NCI-H2029 treated with DMSO at 0.1 percent for 48 hours (cell line): ENCODE measurements around the gene YBEY.
"Not testable (repeated sequence)": the region's sequence is repeated elsewhere in the genome, so short reads cannot be mapped to it uniquely, and the experiment has no call there.

ENCODE experiments used
- DNase-seq: peaks from one replicate; lab custom pipeline; 2025; lab: John Stamatoyannopoulos, UW

Gene YBEY, protein sequence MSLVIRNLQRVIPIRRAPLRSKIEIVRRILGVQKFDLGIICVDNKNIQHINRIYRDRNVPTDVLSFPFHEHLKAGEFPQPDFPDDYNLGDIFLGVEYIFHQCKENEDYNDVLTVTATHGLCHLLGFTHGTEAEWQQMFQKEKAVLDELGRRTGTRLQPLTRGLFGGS

GRCh38 chr21:46285761-46286647 is at the start of gene YBEY:
TSS of gene YBEY (plus strand) at chr21:46286342. CDS start at chr21:46286914, 572 bp downstream.
- peak; percentile 59 for DNase-seq

- DNase-seq = no peak
These were observed 48.7 kb upstream of the YBEY start for GRCh38 chr21:46237474-46237873.

DNA sequence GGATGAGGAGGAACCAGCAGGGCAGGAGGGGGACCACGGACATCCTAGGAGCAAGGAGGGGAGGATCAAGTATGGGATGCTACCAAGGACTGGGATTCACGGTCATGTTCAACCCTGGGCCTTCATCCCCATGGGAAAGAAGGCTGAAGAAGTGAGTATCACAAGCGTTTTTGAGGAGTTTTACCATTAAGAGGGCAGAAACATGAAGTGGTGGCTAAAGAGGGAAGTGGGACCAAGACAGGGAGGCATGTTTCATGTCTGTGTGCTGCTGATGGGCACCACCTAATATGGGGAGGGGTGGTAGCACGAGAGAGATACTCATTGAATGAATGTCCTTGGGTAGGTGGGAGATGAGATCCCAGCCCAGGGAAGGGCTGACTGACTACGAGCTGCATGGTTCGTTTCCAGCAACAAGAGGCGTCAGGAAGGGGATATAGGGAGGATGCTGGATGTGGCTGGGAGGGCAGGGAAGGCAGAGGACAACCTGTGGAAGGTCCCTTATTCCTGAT is 46.3 kb upstream of the YBEY start:
- DNase-seq = no peak

DNA sequence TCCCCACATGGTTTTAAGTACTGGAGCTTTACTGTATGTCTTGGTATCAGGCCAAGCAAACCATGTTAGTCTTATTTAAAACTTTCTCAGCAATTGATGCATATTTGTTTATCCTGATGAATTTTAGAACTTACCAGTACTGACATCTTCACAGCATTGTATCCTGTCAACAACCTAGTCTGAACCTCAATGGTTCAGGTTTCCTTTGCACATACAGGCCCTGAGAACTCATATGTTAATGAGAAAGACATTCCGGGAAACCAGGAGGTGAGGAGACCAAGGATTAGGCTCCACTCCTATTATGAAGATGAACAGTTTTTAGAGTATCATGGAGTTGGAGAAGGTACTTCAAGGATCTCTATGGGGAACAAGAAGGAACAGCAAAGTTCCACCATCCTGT is 44.6 kb upstream of the YBEY start:
- not testable (repeated sequence) for DNase-seq

DNA sequence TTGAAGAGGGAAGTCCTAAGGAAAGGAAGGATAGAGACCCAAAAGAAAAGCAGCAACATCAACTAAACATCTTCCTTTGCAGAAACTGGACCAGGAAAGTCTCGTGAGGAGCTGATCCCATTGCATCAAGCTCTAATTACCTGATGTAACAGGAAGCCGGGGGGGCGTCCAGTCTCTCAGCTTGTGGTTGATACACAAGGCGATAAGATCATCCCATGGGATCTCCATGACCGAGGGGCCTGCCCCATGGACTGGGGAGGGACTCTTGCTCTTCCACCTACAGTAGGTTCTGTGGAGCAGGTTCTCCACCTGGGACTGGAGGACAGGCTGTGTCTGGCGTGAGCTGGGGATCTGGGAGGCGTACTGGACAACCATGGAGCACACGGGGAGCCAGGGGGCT is 42.8 kb upstream of the YBEY start:
- DNase-seq = no peak

DNA sequence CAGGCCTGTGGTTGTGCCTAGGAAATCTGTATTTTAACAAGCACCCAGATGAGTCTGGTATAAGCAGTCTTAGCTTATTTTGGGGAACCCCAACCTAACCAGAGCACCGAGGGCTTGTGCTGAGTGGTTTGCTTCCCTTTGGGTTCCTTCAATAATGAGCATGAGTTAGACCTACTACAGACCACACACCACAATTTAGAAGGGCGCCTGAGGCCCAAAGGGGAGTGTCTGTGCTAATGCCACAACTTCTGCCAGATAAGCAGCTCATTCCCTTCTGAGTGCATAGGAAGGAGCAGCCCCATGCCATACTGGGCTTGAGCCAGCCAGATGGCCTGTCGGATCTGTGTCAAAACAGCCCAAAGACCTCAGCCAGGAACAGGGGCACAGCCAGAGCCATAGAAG is 42.2 kb upstream of the YBEY start:
- DNase-seq = no peak

DNA sequence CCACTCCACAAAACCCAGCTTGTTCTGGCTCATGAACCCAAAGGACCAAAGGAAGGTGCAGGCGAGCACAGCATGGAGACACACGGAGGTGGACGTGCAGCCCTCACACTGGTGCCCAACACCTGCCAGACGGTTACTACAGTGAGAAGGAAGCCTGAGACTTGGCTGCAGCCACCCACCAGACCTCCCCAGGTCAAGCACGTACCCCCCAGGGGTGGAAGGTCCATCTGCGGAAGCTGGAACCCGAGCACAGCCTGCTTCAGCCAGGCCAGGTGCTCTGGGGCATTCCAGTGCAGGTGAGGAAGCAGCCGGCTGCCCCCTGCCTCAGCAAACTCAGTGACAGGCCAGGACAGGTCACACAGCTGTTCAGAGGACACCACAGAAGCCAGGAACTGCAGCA is 41.5 kb upstream of the YBEY start:
- DNase-seq = no peak

- no peak for DNase-seq
These were observed 40.8 kb upstream of the YBEY start for GRCh38 chr21:46245213-46245915.

GRCh38 chr21:46246345-46246744 is 39.8 kb upstream of the YBEY start:
- DNase-seq = no peak

- DNase-seq = no peak
These were observed 38.3 kb upstream of the YBEY start for GRCh38 chr21:46247699-46248421.

DNA sequence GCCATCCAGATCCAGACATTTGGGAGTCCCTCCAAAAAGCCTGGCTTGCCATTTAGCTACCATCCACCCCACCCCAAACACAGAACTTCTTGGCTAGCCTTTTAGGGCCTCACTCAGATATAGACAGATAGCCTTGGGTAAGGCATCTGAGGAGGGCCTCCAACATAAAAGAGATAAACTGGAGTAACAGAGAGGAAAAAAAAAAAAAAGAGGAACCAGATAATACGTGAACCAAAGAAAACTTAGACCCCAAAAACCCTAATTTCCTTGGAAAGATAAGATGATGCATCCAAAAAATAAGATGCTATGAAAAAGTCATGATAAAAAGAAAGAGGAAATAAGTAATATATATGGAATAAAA is 37.7 kb upstream of the YBEY start:
- no peak for DNase-seq

- no peak for DNase-seq
These were observed 37.3 kb upstream of the YBEY start for GRCh38 chr21:46248827-46249226.

GRCh38 chr21:46250146-46250725 is 35.9 kb upstream of the YBEY start:
- DNase-seq = no peak

GRCh38 chr21:46252840-46253239 is 33.3 kb upstream of the YBEY start:
- DNase-seq = no peak

DNA sequence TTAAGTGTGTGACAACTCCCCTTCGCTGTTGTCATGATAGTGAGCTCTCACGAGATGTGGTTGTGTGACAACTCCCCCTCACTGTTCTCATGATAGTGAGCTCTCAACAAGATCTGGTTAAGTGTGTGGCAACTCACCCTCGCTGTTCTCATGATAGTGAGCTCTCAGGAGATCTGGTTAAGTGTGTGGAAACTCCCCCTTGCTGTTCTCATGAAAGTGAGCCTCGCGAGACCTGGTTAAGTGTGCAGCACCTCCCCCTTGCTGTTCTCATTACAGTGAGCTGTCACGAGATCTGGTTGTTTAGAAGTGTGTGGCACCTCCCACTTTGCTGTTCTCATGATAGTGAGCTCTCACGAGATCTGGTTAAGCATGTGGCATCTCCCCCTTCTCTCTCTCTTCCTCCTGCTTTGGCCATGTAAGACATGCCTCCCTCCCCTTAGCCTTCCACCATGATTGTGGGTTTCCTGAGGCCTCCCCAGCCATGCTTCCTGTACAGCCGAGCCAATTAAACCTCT is 32.5 kb upstream of the YBEY start:
- DNase-seq = no peak

DNA sequence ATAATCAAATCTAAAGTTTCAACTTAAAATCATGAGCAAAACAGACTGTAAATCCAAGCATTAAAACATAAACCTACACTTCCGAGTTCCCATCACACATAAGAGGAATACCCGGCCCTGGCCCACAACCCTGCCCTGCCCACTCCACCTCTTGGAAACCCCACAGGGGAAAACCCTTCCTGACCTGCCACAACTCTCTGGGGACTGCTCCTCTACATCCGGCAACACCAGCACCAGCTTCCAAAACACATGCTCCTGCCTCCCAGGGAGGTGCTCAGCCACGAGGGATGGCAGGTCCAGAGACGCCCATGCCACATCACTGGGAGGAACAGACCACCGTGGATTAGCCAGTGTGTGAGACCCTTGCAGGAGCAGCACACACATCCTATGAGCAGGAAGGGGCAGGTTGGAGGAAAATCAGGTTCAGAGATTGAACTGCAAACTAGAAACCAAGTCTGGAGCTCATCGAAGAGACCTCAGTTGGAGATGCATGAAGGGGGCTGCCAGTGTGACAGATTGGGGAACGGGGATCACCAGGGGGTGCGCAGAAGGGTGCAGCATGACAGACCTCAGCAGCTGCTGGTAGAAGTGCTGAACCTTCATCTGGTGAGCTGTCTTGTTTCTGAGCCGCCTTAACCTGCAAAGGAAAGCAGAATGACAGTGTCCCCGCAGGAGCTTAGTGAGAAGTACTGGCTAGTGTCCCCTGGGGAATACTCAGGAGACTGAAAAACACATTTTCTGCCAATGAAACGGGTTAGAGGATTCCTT is 31.8 kb upstream of the YBEY start:
- no peak for DNase-seq

- DNase-seq = no peak
These were observed 31.0 kb upstream of the YBEY start for GRCh38 chr21:46255166-46255565.

DNA sequence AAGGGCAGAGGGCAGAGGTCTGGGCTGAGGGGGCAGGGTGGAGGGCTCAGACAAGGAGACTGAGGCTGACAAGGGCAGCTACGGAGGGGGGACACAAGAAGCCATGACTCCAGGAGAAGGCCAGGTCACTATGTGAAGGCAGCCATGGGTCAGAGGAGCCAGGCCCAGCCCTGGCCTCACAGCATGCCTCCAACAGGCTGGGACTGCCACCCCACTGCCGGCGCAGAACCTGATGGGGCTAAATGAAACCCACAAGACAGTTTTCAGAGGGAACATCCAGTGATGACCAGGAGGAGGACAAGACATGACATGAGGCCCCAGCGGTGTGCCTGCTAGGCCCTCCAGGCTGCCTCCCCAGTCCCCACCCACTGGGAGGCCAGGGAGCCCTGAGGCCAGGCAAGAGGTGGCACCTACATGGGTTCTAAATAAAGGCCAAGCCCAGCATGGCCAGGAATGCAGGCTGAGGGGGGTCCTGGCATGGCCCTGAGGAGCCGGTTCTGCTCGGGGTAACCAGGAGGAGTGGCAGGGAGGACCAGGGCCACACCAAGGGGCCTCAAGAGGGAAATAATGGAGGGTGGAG is 30.3 kb upstream of the YBEY start:
- no peak for DNase-seq

- no peak for DNase-seq
These were observed 29.6 kb upstream of the YBEY start for GRCh38 chr21:46256501-46256994.

DNA sequence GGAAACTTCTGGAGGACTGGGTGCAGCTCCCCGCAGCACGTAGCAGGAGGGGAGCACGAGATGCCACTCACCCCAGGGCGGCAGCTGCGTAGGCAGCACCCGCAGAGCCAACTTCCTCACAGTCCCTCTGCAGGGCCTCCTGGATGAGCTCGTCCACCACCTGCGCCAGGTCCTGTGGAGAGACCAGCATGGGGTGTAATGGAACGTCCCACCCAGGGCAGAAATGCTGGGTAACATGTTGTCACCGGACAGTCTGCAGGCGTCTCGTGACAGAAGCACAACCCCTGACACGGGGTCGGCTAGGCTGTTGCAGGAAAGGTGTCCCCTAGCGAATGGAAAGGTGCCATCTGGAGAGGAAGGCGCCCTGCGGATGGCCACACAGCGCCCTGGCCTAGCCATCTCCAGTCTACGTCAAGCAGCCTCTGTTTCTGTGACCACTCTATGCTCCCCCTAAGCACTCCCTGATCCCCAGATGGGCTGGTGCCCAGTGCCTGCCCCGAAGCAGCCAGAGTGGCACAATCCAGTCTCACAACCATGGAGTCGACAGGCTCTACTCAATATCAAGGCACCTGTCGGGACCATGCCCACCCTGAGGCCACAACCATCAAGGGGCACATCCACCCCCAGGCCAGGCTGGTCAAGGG is 22.0 kb upstream of the YBEY start:
- DNase-seq = no peak
